GM19043 (cell line): ENCODE data around the gene CDH10.

Source experiments
- ATAC-seq: cut with Tn5 transposase; IDR thresholded peaks from one replicate; pipeline ENCODE4 v1.9.1; 2021; ENCODE audit warnings: low read depth; ENCODE audit not compliant: unreplicated experiment

Gene CDH10

DNA sequence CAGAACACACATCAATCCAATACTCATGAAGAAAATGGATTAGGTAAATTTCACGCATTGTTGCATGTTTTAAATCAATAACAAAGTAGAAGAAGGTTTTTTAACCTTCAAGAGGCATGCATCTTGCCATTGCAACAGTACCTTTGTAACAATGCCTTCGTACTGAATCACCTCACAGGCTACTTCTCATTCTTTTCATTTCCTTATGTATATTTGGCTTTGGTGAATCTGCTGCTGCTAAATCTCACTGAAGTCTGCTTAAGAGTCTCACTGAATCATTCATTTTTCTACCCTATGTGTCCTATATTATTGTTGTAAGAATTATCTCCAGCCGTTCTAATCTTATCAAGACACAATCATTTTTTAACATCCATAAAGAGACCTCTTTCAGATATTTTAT lies 152.5 kb downstream of the CDH10 start:
- ATAC-seq = no peak

DNA sequence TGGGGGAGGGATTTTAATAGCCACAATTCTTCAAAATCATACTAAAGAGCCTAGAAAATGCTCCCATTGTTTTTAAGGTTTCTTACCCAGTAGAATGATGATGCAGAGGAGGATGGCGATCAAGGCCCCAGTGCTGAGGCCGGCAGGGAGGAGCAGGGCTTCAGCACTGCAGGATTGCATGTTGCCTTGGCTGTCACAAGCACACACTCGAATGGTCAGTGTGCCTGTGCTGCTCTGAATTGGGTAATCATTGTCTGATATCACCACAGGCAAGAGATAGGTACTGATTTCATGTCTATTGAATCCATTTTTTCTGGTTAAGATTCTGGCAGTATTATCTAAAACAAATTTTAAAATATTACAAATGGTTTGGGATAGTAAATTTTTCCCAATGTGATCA lies 153.3 kb downstream of the CDH10 start:
- ATAC-seq = no peak

DNA sequence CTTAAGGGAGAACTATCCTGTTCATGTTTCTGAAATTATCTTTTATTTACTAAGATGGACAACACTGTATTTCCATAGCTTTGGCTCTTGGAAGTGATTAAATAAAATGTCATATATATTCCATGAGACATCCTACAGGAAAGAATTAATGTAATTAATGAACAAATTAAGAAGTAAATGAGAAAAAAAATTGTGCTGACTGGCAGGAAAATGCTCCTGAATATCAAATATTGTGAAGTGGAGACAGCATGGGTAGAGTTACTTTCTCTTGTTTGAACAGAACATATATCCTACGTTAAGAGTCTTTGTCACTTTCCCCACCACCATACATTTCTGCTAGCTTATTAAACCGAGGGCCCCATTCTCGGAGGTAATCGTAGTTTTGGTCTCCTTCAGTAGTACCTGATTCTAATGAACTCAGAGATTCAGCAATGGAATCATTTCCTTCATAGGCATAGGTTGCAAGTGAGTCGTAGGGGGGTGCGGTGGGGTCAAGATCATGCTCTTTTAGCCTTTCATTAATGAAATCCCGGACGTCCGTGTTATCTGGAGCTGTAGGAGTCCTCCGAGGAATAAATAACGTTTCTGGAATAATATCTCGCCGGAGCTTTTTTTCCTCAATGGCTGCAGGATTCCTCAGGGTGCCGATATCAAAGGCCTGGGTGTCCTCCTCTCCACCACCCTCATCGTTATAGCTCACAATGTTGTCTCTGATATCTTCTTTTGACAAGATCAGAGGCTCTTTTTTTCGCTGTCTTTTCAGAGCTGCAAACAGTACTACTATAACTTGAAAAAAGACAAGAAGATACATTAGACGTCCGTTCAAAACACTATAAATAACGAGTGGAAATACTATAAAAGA lies 157.2 kb downstream of the CDH10 start:
- ATAC-seq = no peak

DNA sequence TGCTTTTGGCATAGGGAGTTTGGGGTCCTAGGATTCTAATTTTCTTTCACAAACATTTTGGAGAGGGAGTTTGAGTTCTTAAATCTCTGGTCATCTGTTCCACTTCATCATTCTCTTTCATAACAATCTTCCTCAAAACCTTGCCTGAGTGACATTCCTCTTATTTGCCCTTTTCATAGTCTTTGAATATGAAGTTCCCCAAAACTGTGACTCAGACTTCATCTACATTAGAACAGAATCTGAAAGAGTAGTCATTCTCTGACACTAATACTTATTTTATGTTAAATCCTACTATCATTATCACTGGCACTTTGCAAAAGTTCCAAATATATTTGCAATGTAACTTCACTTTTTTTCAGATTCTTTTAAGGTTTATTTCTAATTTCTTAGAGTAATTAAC lies 163.8 kb downstream of the CDH10 start:
- ATAC-seq = no peak

DNA sequence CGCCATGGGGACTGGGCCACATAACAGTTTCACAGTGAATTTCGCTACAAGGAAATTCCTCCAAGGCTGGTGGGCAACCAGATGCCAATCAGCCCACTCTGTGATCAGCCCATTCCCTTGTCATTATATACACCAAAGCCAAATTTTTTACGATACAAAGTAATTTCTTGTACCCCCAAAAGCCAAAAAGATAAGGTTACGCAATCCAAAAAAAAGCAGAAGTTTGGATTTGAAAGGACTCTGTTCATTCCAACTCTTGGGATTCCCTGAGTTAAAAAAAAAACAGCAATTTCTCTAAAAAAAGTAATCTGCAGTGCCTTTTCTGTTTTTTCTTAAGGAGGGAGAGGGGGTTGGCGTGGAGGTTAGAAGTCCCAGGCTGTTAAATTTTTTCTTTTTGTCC lies 166.8 kb downstream of the CDH10 start:
- no peak for ATAC-seq

DNA sequence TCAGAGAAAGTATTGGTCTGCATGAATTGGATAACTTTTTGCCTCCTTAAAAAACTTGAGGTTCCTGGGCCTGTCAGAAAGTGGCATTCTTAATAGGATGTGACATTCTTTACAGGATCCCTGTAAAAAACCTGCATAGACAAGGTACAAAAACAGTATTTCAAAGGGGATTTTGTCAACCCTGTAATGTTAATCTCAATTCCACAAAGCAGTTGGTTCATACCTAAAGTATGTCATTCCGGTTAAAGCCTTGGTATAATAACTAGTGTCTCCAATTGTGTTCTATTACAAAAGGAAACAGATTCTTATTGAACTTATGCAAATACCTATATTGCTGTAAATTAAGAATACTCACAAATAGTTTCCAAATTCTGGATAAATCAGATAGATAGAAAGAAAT lies 169.7 kb downstream of the CDH10 start:
- no peak for ATAC-seq

DNA sequence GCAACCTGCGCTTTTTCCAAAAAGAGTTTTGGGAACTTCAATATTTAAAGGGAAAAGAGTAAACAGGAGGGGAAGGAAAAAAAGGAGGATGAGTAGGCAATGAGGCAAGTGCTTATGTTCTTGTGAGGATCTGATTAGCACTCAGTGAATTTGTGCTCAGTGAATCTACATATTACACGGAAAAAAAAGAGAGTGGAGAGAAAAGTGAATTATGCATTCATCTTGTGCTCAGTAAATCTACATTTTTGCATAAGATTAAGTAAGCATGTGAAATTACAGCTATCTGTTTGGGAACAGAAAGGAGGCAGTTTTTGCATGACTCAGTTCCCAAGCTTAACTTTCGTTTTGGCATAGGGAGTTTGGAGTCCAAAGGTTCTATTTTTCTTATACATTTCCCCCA lies 170.1 kb downstream of the CDH10 start:
- no peak for ATAC-seq

DNA sequence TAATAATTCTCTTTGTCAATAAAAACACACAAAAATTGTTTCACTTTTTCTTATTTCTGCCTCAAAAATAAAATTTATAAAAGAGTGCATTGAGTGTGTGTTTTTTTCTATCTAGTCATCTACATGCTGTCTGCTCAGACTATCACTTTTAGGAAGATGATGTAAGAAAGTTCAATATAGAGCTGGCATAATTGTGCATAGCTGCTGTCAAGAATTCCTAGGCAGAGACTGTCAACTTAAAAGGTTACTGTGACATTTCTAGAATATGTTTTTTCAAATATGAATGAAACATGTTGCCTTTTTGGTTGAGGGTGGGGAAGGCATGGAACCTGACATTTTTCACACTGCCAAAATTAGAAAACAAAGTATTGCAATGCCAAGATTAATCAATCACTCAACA lies 172.3 kb downstream of the CDH10 start:
- ATAC-seq = no peak

DNA sequence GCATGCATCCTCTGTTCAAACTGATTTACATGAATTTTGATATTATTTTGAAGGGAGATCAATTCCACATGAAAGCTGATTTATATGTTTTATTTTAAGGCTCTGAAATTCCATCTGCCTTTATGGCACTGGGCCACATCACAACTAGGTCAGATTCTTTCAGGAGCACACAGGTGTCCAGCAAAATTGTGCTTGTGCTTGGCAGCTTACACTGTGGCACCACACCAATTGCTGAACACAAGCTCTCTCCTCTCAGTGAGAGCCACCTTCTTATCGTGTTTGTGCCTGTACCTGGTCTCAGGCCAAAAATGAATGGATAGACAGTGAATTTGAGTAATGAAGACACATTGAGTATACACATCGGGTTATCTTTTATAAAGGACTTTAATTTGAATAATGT lies 200.4 kb downstream of the CDH10 start:
- ATAC-seq = no peak

DNA sequence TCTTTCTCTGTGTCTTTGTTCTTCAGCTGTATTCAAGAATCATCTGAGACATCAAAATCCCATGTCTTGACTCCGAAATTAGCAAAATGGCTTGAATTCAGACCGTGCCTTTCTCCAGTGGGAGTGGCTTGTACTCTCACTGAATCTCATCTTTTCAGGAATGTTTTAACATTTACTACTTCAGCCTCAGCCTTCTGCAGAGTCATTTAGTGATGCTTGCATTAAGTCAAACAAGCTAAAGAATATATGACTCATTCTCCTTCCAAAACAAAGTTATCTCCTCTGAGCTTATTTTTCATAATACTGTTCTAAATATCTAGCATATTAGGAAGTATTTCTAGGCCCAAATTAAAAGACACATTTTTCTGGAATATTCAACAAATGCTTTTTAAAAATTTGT lies 205.3 kb downstream of the CDH10 start:
- no peak for ATAC-seq
